GM12874 (cell line): ENCODE results near the gene TMEM183A.

Source experiments
- TF ChIP-seq, protein P1 (sequence below): IDR thresholded peaks from 2 replicates; pipeline ENCODE4 v1.5.1; 2011; ENCODE audit warnings: low read depth, mild to moderate bottlenecking, control low read depth, low read length, moderate library complexity; ENCODE audit not compliant: insufficient read depth

Gene TMEM183A, protein sequence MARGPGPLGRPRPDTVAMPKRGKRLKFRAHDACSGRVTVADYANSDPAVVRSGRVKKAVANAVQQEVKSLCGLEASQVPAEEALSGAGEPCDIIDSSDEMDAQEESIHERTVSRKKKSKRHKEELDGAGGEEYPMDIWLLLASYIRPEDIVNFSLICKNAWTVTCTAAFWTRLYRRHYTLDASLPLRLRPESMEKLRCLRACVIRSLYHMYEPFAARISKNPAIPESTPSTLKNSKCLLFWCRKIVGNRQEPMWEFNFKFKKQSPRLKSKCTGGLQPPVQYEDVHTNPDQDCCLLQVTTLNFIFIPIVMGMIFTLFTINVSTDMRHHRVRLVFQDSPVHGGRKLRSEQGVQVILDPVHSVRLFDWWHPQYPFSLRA

DNA sequence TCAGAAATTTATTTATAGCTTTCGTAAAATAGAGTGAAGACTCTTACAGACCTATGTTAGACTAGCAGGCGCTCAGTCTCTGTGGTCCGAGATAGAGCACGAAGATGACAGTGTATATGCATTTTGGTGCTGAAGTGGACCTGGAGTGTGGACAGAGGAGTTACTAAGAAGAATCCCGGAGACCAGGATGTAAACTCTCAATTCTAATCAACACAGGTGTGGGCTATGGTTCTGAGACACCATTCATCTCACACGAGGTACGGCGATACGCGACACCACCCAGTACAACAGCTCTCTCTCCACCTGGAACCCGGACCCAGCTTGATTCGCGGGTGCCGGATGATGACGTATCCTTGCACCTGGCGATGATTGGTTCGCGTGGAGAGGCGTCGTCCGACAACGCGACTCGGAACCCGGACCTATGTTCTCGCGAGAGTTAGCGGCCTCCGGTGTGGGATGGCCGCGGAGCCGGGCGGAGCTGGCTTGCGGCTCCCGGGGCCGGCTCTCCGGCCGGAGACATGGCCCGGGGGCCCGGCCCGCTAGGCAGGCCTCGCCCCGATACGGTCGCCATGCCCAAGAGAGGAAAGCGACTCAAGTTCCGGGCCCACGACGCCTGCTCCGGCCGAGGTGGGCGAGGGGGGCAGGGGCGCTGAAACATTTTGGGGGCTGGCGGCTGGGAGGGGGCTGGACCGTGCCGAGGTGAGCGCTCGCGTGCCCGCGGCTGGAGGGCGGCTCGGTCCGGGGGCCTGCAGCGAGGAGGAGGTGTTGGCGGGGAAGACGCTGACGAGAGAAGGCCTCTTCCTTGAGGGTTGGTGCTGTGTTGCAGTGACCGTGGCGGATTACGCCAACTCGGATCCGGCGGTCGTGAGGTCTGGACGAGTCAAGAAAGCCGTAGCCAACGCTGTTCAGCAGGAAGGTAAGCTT lies at the start of gene TMEM183A:
TMEM183A (plus strand) TSS at position 427 of the 924 bp plus-strand sequence; CDS start at position 519, 92 bp downstream.
- TF ChIP-seq, protein P1, sequence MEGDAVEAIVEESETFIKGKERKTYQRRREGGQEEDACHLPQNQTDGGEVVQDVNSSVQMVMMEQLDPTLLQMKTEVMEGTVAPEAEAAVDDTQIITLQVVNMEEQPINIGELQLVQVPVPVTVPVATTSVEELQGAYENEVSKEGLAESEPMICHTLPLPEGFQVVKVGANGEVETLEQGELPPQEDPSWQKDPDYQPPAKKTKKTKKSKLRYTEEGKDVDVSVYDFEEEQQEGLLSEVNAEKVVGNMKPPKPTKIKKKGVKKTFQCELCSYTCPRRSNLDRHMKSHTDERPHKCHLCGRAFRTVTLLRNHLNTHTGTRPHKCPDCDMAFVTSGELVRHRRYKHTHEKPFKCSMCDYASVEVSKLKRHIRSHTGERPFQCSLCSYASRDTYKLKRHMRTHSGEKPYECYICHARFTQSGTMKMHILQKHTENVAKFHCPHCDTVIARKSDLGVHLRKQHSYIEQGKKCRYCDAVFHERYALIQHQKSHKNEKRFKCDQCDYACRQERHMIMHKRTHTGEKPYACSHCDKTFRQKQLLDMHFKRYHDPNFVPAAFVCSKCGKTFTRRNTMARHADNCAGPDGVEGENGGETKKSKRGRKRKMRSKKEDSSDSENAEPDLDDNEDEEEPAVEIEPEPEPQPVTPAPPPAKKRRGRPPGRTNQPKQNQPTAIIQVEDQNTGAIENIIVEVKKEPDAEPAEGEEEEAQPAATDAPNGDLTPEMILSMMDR: no peak

DNA sequence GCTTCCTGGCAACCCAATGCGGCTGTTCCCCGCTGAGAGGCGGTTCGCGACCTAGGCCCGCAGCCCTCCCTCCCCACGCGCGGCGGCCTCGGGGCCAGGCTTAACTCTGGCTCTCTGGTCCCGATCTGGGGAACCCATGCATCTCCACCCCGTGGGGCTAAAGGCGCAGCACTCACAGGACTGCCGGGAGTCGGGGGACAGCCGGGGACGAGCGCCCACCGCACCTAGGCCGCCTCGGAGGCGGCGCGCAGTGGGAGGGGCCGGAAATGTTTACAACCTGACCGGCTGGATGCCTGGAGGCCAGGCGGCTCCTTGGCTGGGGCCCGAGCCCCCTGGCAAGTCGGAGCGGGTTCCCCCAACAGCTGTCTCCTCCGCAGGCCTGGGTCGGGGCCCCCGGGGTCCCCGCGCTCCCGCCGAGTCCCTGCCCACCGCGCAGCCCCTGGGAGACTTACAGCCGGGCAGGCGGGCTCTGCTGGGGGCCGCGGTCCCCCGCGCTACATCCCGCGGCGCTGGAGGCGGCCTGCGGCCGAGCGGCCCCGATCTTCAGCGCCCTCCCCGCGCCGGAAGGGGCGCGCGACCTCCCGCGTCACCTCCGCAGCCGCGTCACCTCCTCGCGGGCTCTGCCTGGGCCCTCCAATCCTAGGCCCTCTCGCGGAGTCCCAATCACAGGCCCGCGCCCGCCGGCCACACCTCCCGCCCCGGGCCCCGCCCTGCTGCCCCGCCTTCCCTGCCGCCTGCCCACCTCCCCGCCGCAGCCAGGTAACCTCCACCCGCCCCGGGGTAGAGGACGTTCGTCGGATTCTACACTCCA lies 49.2 kb upstream of the TMEM183A start, which contains the start of gene ADIPOR1:
ADIPOR1 (minus strand) TSS at position 580 of the 811 bp plus-strand sequence. CDS start 7,242 bp downstream, outside the sequence.
- TF ChIP-seq, protein P1: 0 out of 2 replicates have a peak, but pooled peaks have one; percentile 17

DNA sequence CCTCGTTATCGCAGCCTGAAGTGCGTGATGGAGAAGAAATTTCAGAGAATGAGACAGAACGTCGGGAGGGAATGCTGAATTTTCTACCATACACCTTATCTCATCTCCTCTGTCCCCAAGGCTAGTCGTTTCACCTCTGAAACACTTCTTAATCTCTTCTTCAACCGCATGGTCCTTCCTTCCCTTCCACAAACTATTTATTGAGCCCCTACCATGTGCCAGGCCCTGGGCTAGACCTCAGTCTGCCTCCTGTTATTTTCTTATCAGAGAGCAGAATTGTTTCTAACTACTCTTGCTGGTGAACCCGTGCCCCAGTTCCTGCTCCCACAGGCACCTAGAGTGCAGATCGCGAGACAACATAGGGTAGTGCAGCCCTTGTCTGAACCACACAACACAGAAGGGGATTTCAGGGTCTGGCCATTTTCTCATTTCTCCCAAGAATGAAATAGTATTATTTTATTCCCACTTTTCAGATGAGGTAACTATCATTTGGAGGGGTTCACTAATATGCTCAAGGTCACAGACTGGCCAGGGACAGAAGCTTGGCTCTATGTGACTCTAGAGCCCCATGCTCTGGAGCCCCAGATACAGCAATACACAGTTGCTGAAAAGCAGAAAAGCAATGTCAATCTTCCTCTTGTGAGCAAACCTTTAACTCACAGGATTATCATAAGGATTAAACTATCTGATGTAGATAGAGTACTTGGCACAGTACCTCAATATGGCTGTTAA lies 48.5 kb upstream of the TMEM183A start:
- TF ChIP-seq, protein P1: no peak

DNA sequence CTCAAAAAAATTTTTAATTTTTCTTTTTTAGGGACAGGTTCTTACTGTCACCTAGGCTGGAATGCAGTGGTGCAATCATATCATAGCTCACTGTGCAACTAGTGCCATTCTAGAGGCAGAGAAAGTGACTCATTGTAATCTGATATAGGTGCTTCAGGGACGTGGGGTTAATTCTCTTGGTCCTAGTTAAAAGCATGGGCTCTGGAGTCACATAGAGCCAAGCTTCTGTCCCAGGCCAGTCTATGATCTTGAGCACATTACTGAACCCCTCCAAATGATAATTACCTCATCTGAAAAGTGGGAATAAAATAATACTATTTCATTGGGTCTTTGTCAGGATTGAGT lies 47.9 kb upstream of the TMEM183A start:
- TF ChIP-seq, protein P1: no peak

DNA sequence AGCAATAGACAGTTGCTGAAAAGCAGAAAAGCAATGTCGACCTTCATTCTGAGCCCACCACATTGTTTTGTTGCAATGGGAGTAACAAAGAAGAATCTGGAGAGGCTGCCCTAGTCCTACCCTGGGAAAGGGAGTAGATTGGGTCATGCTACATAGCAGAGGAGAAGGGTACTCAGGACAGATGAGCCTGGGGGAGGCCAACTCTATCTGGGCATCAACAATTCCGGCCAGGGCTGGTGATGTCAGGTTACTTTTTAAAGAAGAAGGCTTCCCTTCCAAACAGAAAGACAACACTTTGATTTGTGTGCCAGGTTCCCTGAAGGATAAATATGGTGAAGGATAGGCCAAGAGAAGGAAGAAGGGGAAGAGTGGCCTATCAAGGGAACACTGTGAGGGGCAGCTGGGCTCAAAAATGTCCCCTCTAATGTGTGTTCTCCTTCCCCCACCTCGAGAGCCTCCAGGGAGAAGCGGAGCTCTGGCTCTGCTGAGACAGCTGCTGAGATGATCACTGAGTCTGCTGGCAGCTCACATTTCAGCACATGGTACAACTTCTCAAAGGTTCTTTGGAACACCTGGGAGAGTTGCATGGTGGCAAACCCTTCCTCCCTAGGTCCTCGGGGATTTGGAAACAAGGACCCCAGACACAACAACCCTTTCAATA lies 45.8 kb upstream of the TMEM183A start:
- TF ChIP-seq, protein P1: no peak

DNA sequence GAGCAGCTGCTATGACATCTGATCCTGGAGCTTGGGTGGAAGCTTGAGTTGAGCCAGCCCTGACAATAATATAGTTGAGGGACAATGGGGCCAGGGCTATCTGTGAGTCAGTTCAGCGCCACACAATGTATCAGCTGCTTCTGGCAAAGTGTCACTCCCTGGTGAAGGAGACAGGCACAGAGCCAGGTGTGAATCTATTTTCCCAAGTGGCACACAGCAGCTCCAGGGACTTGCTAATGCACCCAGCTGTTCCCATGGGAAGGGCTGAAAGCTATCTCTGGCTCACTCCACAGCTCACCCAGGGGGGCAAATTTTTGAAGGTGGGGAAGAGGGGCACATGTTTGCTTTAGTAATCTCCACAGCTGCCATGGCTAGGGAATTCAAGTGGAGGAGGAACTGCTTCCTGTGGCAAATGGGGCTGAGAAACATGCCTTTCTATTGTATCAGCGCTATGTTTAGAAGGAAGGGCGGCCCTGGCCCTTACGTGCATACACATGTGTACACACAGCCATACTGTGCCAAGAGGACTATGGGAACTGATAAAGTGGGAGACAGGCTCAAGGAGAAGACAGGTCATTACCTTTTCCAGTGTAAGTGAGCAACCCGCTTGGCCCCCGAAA lies 42.3 kb upstream of the TMEM183A start:
- TF ChIP-seq, protein P1: no peak
